Daoy (cell line): ENCODE results near the gene TSC22D3. TPM values are rescaled to one million over a fixed set of nuclear protein-coding genes. Genes with fewer than 3 reads are reported as not detected.
"Not testable (repeated sequence)": the region's sequence is repeated elsewhere in the genome, so short reads cannot be mapped to it uniquely, and the experiment has no call there.

Source experiments
- DNase-seq: peaks from one replicate; pipeline ENCODE4 v3.0.0-alpha.2; 2015; ENCODE audit warnings: low read depth
- total RNA-seq: library from RNA; depleted of rRNA; stranded (reverse); fragments of >200 nt; shearing (Covaris generic); gene quantifications from 2 replicates; pipeline ENCODE4 v1.2.3, GENCODE V29; 2014

Gene TSC22D3
- total RNA-seq, 1 experiment from 2014 or later, result 14.0 TPM

GRCh38 chrX:107683124-107683895 lies 92.3 kb downstream of the TSC22D3 start:
- no peak for DNase-seq

GRCh38 chrX:107682256-107682655 lies 93.3 kb downstream of the TSC22D3 start:
- no peak for DNase-seq

- DNase-seq, result peak; percentile 65
Observed at GRCh38 chrX:107678957-107679740, 96.4 kb downstream of the TSC22D3 start.

- no peak for DNase-seq
Observed at GRCh38 chrX:107677909-107678308, 97.7 kb downstream of the TSC22D3 start.

- DNase-seq, result peak; percentile 35
Observed at GRCh38 chrX:107677501-107677901, 98.1 kb downstream of the TSC22D3 start.

GRCh38 chrX:107676559-107677378 lies 98.8 kb downstream of the TSC22D3 start:
- DNase-seq, result peak; percentile 84

GRCh38 chrX:107675823-107676555 lies 99.6 kb downstream of the TSC22D3 start:
- DNase-seq, result no peak

- no peak for DNase-seq
Observed at GRCh38 chrX:107675365-107675654, 100.3 kb downstream of the TSC22D3 start.

- peak; percentile 27 for DNase-seq
Observed at GRCh38 chrX:107674480-107675364, 100.9 kb downstream of the TSC22D3 start.

GRCh38 chrX:107673933-107674479 lies 101.6 kb downstream of the TSC22D3 start:
- DNase-seq, result peak; percentile 64

- DNase-seq, result no peak
Observed at GRCh38 chrX:107673431-107673830, 102.2 kb downstream of the TSC22D3 start.

GRCh38 chrX:107672955-107673378 lies 102.6 kb downstream of the TSC22D3 start:
- peak; percentile 76 for DNase-seq

GRCh38 chrX:107671256-107671655 lies 104.3 kb downstream of the TSC22D3 start:
- not testable (repeated sequence) for DNase-seq

- no peak for DNase-seq
Observed at GRCh38 chrX:107669885-107670628, 105.5 kb downstream of the TSC22D3 start.

- no peak for DNase-seq
Observed at GRCh38 chrX:107669261-107669660, 106.3 kb downstream of the TSC22D3 start.

- not testable (repeated sequence) for DNase-seq
Observed at GRCh38 chrX:107668710-107669109, 106.9 kb downstream of the TSC22D3 start.

GRCh38 chrX:107667426-107667825 lies 108.2 kb downstream of the TSC22D3 start:
- DNase-seq, result no peak

GRCh38 chrX:107666931-107667330 lies 108.7 kb downstream of the TSC22D3 start:
- no peak for DNase-seq
